CD4-positive, alpha-beta T cell treated with Interleukin-17A for 1 hour (primary cell): ENCODE results near the gene L3HYPDH.
A peak's percentile ranks its signal among the peaks of the same experiment; 100 is the strongest.
"Not testable (repeated sequence)": the region's sequence is repeated elsewhere in the genome, so short reads cannot be mapped to it uniquely, and the experiment has no call there.

Source experiments
- DNase-seq: peaks from one replicate; pipeline ENCODE4 v3.0.0-alpha.2; 2020

L3HYPDH gene

GRCh38 chr14:59475709-59476108 is 8.5 kb downstream of the L3HYPDH start:
- no peak for DNase-seq

- DNase-seq: no peak
Measured at GRCh38 chr14:59474172-59474571, 10.0 kb downstream of the L3HYPDH start.

GRCh38 chr14:59465316-59466135 is 18.7 kb downstream of the L3HYPDH start, which contains the start of gene GPR135:
Gene GPR135, minus strand, starts transcription at chr14:59465380. Its CDS starts 154 bp downstream, at chr14:59465226.
- peak; percentile 42 for DNase-seq

- peak; percentile 54 for DNase-seq
Measured at GRCh38 chr14:59464486-59465315, 19.5 kb downstream of the L3HYPDH start.

- DNase-seq: peak; percentile 24
Measured at GRCh38 chr14:59463787-59464485, 20.3 kb downstream of the L3HYPDH start.

- DNase-seq: no peak
Measured at GRCh38 chr14:59461891-59462290, 22.3 kb downstream of the L3HYPDH start.

GRCh38 chr14:59460378-59460777 is 23.8 kb downstream of the L3HYPDH start:
- DNase-seq: no peak

GRCh38 chr14:59458486-59458885 is 25.7 kb downstream of the L3HYPDH start:
- DNase-seq: no peak

- no peak for DNase-seq
Measured at GRCh38 chr14:59455411-59455810, 28.8 kb downstream of the L3HYPDH start.

GRCh38 chr14:59454139-59454538 is 30.1 kb downstream of the L3HYPDH start:
- no peak for DNase-seq

GRCh38 chr14:59451849-59452248 is 32.4 kb downstream of the L3HYPDH start:
- DNase-seq: no peak

GRCh38 chr14:59450716-59451115 is 33.5 kb downstream of the L3HYPDH start:
- no peak for DNase-seq

- DNase-seq: not testable (repeated sequence)
Measured at GRCh38 chr14:59448673-59449072, 35.5 kb downstream of the L3HYPDH start.

- DNase-seq: no peak
Measured at GRCh38 chr14:59439256-59439965, 44.8 kb downstream of the L3HYPDH start.

- no peak for DNase-seq
Measured at GRCh38 chr14:59438195-59438647, 46.0 kb downstream of the L3HYPDH start.

- DNase-seq: no peak
Measured at GRCh38 chr14:59435987-59436386, 48.2 kb downstream of the L3HYPDH start.

GRCh38 chr14:59435101-59435500 is 49.1 kb downstream of the L3HYPDH start:
- no peak for DNase-seq

- DNase-seq: no peak
Measured at GRCh38 chr14:59429790-59430189, 54.4 kb downstream of the L3HYPDH start.

GRCh38 chr14:59428581-59429012 is 55.6 kb downstream of the L3HYPDH start:
- no peak for DNase-seq

GRCh38 chr14:59427653-59428580 is 56.3 kb downstream of the L3HYPDH start:
- no peak for DNase-seq

GRCh38 chr14:59425322-59425935 is 58.8 kb downstream of the L3HYPDH start:
- no peak for DNase-seq
